Measurements from ENCODE around the gene GYS2.

GYS2 gene

DNA sequence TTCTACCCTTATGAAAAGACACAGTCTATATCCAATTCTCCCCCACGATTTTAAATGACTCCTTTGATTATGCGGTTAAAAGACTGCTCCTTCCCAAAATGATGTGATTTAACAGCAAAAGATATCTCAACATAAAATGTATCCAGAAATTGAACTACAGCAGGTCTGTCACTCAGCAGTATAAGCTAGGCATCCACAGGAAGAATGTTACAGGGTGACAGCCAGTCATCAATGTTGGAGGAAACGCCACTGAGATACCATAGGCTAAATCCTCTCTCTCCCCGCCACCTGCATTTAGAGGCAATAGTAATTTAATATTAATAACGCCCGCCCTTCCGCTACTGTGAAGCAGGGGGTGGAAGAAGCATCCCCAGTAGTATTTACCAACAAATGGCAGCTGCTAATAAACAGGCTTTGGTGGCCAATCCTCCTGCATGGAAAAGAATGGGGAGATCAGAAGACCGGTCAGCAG, 103.8 kb downstream of the GYS2 start:
- Histone ChIP-seq H3K27me3 (no peaks in the 10 kb centered on the region), H3K9me3 (no peaks in the 10 kb centered on the region), H3K4me1 (no peaks in the 10 kb centered on the region), H3K36me3 (no peaks in the 10 kb centered on the region), H3K4me3 (ENCODE audit: low read depth, low read length) (peak overlapping the region; percentile 90)
- TF ChIP-seq, protein P1, sequence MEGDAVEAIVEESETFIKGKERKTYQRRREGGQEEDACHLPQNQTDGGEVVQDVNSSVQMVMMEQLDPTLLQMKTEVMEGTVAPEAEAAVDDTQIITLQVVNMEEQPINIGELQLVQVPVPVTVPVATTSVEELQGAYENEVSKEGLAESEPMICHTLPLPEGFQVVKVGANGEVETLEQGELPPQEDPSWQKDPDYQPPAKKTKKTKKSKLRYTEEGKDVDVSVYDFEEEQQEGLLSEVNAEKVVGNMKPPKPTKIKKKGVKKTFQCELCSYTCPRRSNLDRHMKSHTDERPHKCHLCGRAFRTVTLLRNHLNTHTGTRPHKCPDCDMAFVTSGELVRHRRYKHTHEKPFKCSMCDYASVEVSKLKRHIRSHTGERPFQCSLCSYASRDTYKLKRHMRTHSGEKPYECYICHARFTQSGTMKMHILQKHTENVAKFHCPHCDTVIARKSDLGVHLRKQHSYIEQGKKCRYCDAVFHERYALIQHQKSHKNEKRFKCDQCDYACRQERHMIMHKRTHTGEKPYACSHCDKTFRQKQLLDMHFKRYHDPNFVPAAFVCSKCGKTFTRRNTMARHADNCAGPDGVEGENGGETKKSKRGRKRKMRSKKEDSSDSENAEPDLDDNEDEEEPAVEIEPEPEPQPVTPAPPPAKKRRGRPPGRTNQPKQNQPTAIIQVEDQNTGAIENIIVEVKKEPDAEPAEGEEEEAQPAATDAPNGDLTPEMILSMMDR (IDR thresholded peaks at IDR 0.05; ENCODE audit: low read depth, low read length): no peak
- no peak for DNase-seq

DNA sequence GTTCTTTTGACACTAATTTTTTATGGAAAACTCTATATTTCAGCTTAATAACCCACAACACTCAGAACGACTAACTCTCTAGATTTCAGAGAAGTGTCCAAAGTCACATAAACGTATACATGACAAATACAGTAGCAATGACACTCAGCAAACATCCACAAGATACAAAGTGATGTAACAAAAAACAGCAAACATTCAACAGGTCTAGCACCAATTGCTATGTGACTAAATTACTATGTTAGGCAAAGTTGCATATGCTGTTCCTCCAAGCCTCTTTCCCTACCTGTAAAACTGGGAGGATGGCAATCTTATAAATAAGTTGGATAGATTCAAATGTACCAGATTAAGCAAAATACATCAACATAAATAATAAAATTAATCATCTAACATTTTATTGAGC, 104.9 kb downstream of the GYS2 start:
- Histone ChIP-seq H3K4me1 (no peaks in the 10 kb centered on the region), H3K4me3 (ENCODE audit: low read depth, low read length) (no peak overlapping the region), H3K9me3 (no peaks in the 10 kb centered on the region), H3K27me3 (no peaks in the 10 kb centered on the region), H3K36me3 (no peaks in the 10 kb centered on the region)
- DNase-seq: no peak
- TF ChIP-seq, protein P1 (IDR thresholded peaks at IDR 0.05; ENCODE audit: low read depth, low read length): no peak

Measured in BE2C (cell line).